IPS-15b (cell line): ENCODE data around the gene MAGEL2.
"Not testable (repeated sequence)": the region's sequence is repeated elsewhere in the genome, so short reads cannot be mapped to it uniquely, and the experiment has no call there.

Experiments used
- H3K27me3 ChIP-seq: one replicate; pipeline ENCODE4 v1.6.1; 2013; ENCODE audit warnings: low read length; ENCODE audit not compliant: control insufficient read depth, insufficient read depth
- H3K36me3 ChIP-seq: one replicate; pipeline ENCODE4 v1.6.1; 2013; ENCODE audit warnings: low read length; ENCODE audit not compliant: control insufficient read depth, insufficient read depth
- H3K4me1 ChIP-seq: one replicate; pipeline ENCODE4 v1.6.1; 2013; ENCODE audit warnings: mild to moderate bottlenecking, low read length; ENCODE audit not compliant: control insufficient read depth, insufficient read depth
- H3K4me3 ChIP-seq: one replicate; pipeline ENCODE4 v1.5.1; 2013; ENCODE audit warnings: low read depth, low read length
- H3K9ac ChIP-seq: one replicate; pipeline ENCODE4 v1.6.1; 2013; ENCODE audit warnings: low read depth, mild to moderate bottlenecking, low read length
- H3K9me3 ChIP-seq: one replicate; pipeline ENCODE4 v1.6.1; 2013; ENCODE audit warnings: mild to moderate bottlenecking, low read length; ENCODE audit not compliant: control insufficient read depth, insufficient read depth

The MAGEL2 gene

DNA sequence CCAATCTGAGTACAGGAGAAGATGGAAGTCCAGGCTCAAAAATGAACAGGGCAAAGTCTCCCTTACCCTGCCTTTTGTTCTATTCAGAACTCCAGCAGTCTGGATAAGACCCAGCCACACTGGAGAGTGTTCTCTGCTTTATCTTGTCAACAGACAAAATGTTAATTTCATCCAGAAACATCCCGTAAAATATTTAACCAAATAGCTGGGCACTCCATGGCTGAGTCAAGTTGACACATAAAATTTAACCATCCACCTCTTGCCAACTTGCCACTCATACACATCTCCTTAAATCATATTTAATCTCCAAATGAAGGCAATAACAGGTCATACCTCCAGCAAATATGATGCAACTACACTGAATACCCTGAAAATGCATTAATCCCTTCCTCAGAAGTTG, 48.6 kb downstream of the MAGEL2 start:
- H3K36me3 ChIP-seq = no peaks in the 10 kb centered on the region
- no peaks in the 10 kb centered on the region for H3K9me3 ChIP-seq
- H3K4me1 ChIP-seq = no peaks in the 10 kb centered on the region
- H3K9ac ChIP-seq = no peak overlapping the region
- no peaks in the 10 kb centered on the region for H3K27me3 ChIP-seq
- H3K4me3 ChIP-seq = no peak overlapping the region

DNA sequence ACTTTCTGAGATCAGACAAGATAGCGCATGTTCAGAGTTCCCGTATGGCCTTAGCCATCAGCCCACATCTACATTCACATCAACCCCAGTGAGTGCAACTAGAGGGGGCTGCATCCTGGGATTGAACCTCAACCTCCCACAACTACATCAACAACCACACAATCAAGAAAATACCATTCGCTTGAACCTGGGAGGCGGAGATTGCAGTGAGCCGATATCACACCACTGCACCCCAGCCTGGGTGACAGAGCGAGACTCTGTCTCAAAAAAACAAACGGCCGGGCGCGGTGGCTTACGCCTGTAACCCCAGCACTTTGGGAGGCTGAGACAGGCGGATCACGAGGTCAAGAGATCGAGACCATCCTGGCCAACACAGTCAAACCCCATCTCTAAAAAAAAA, 50.4 kb downstream of the MAGEL2 start:
- not testable (repeated sequence) for H3K9ac ChIP-seq, H3K4me1 ChIP-seq, H3K9me3 ChIP-seq, H3K27me3 ChIP-seq, H3K36me3 ChIP-seq, H3K4me3 ChIP-seq

DNA sequence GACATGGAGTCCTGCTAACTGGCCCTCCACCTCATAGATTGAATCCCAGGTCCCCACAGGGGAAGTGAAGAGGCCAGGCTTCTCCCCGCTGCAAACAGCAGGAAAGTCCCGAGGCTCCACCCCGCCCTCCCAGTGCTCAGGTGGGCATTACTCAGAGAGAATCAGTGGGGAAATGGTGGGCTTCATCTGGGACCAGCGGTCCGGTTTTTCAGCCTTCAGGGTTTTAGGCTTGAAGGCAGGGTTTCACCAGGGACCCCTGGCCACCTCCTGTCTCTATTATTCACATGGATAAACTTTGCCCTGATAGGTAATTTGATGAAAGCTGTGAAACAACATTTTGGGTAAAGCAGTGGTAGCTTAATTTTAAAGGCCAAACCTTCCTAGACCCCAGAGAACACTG, 50.9 kb downstream of the MAGEL2 start:
- Histone ChIP-seq H3K4me3 (no peak overlapping the region), H3K36me3 (no peaks in the 10 kb centered on the region), H3K9me3 (no peaks in the 10 kb centered on the region), H3K9ac (no peak overlapping the region), H3K27me3 (no peaks in the 10 kb centered on the region), H3K4me1 (no peaks in the 10 kb centered on the region)

DNA sequence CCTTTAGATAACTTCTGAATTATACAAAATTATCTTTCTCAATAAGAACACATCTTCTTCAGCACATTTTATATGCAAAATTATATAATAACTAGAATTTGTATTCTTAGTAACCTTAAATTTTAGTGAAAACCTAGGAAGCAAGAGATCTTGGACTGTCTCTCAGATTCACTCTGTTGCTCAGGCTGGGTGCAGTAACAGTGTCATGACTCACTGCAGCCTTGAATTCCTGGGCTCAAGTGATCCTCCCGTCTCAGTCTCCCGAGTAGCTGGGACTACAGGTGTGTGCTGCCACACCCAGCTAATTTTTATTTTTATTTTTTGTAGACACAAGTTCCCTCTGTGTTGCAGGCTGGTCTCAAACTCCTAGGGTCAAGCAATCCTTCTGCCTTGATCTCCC, 52.3 kb downstream of the MAGEL2 start:
- Histone ChIP-seq H3K9ac (no peak overlapping the region), H3K4me3 (no peak overlapping the region), H3K9me3 (no peaks in the 10 kb centered on the region), H3K27me3 (no peaks in the 10 kb centered on the region), H3K36me3 (no peaks in the 10 kb centered on the region), H3K4me1 (no peaks in the 10 kb centered on the region)

DNA sequence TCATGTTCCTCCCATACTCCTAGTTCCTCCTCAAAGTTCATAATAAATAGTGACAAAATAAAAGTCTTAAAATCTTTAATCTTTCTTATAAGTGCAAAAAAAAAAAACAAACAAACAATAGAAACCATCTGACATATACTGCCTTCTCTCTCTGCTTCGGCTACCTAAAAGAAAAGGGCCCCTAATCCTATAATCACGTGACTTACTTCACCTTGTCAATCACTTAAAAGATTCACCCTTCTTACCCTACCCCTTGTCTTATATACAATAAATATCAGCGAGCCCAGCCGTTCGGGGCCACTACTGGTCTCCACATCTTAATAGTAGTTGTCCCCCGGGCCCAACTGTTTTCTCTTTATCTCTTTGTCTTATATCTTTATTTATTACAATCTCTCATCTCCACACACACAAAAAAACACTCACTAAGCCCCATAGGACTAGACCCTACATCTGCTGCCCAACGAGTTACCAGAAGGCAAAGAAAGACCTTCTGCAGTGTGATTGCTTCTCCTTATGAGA, 53.4 kb downstream of the MAGEL2 start:
- no peak overlapping the region for H3K9ac ChIP-seq
- no peaks in the 10 kb centered on the region for H3K4me1 ChIP-seq
- H3K27me3 ChIP-seq = no peaks in the 10 kb centered on the region
- H3K36me3 ChIP-seq = no peaks in the 10 kb centered on the region
- no peak overlapping the region for H3K4me3 ChIP-seq
- no peaks in the 10 kb centered on the region for H3K9me3 ChIP-seq
